ENCODE measurements around the gene CPXM1. TPM values are rescaled to one million over a fixed set of nuclear protein-coding genes. Genes with fewer than 3 reads are reported as not detected.

Gene CPXM1
- total and polyA plus RNA-seq, 9 of the 15 experiments (the other 6 are each of a cell fraction or from before 2014, with no cell fraction given): 0.04 to 1.1 (median 0.37) TPM; not detected in 2

- no peak for TF ChIP-seq ZNF175 (CRISPR knock-in tag; IDR thresholded peaks at IDR 0.05; ENCODE audit: low read depth)
- no peak for TF ChIP-seq XRCC5 (IDR thresholded peaks at IDR 0.05; ENCODE audit: low read depth, low read length)
- TF ChIP-seq MYC (IDR thresholded peaks at IDR 0.05; ENCODE audit: low read depth, low read length): peak; percentile 45; the same call in 1 of the 2 replicates
- TF ChIP-seq MYC (CRISPR knock-in tag; IDR thresholded peaks at IDR 0.05; ENCODE audit: borderline replicate concordance, low read depth): no peak
Observed at GRCh38 chr20:2750491-2751251, 49.8 kb downstream of the CPXM1 start (continued).

DNA sequence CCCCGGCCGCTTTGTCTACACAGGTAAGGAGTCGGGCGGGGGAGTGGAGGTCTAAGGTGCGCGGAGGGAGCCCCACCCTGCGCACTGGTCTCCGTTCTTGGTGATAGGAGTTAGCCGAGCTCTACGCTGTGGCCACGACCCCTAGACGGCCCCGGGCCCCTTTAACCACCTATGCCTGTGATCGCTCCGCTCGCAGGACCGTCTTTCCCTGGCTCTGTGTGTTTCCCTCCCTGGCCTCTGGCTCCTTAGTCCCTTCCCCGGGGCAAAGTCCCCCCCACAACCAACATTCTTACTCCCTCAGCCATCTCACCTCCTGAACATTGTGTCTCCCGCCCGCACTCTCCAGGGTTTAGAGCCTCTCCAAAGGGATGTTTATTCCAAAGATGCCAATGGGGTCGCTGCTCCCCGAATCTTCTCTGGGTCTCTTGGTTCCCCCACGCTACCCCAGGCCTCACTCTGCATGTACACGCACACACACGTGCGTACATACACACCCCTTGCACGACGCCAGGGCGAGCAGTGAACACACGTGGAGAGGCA, 50.4 kb downstream of the CPXM1 start:
- BruUV-seq (replicated peaks): no TSS peak
- in situ Hi-C loops (cut with MboI) (loop anchor here (10.0 kb wide), 1 partner anchor 245 kb away; no protein-coding TSS in a partner anchor), intact Hi-C loops (cut with micrococcal nuclease) (no loop called here)
- Histone ChIP-seq H3K27ac (ENCODE audit: extremely low read depth, low read depth, low read length) (no peak overlapping the region), H2AFZ (ENCODE audit: low read depth, low read length) (no peak overlapping the region), H3K79me2 (ENCODE audit: control insufficient read depth, insufficient read depth, low read length) (no peaks in the 10 kb centered on the region), H3K36me3 (ENCODE audit: control insufficient read depth, insufficient read depth, low read length) (no peaks in the 10 kb centered on the region), H3K9ac (ENCODE audit: insufficient read depth in 1 of 2, low read depth in 2 of 2, low read length in 2 of 2) (peak overlapping the region in 1 of 2 experiments; percentile 58; a peak in 1 of 4 replicates), H3K27me3 (ENCODE audit: control insufficient read depth in 2 of 2, insufficient read depth in 2 of 2, low read length in 2 of 2) (peaks cover 0 to 43% of the 10 kb centered on the region in 2 experiments; a peak in 2 of 5 replicates), H3K4me3 (no peak overlapping the region), H3K4me1 (replicated peaks in 1 of 2; ENCODE audit: control insufficient read depth in 2 of 2, insufficient read depth in 2 of 2, low read length in 2 of 2) (peaks cover 2 to 39% of the 10 kb centered on the region in 2 experiments; a peak in 4 of 5 replicates), H3K9me1 (ENCODE audit: control insufficient read depth, insufficient read depth, low read length) (no peaks in the 10 kb centered on the region), H3K9me3 (replicated peaks; ENCODE audit: control insufficient read depth, insufficient read depth, low read depth, low read length) (no peaks in the 10 kb centered on the region), H3K4me2 (ENCODE audit: insufficient read depth, low read length) (no peak overlapping the region), H4K20me1 (replicated peaks; ENCODE audit: control insufficient read depth, insufficient read depth, low read length) (no peaks in the 10 kb centered on the region)
- 57% methylated on average over 8 of the region's 30 CpGs for WGBS (ENCODE audit: insufficient coverage, low coverage, missing lambda C conversion rate)
- DNase-seq (ENCODE audit: extremely low read depth in 1 of 4, low spot score in 3 of 4) (no peak), FAIRE-seq (no peak), ATAC-seq (no peak)
- CTCF ChIA-PET (ENCODE audit: low intra/inter-chr PET ratio): interaction anchor here (0.6 kb wide), 1 partner anchor 37 kb away, joined by 3 read pairs; no protein-coding TSS in a partner anchor
- POLR2A ChIA-PET: interaction anchor here (0.6 kb wide), 1 partner anchor 11 kb away, joined by 3 read pairs; no protein-coding TSS in a partner anchor
- TF ChIP-seq ATF7 (IDR thresholded peaks at IDR 0.05): no peak
- TF ChIP-seq PREB (CRISPR knock-in tag; IDR thresholded peaks at IDR 0.05): no peak
- no peak for TF ChIP-seq CREB3 (tag; conservative IDR thresholded peaks at IDR 0.05; ENCODE audit: low read depth)
- TF ChIP-seq CSDE1 (IDR thresholded peaks at IDR 0.05): no peak
- TF ChIP-seq TEAD4 (IDR thresholded peaks at IDR 0.05; ENCODE audit: low read length): no peak
- no peak for TF ChIP-seq TEAD4 (CRISPR knock-in tag; IDR thresholded peaks at IDR 0.05; ENCODE audit: borderline replicate concordance)
- no peak for TF ChIP-seq POLR3A (IDR thresholded peaks at IDR 0.05; ENCODE audit: borderline replicate concordance, extremely low read depth, insufficient read depth, insufficient read length)
- TF ChIP-seq LARP7 (IDR thresholded peaks at IDR 0.05): no peak
- no peak for TF ChIP-seq HDAC8 (tag; IDR thresholded peaks at IDR 0.05)
- TF ChIP-seq MTF1 (CRISPR knock-in tag; IDR thresholded peaks at IDR 0.05; ENCODE audit: borderline replicate concordance): no peak
- TF ChIP-seq IRF2 (CRISPR knock-in tag; IDR thresholded peaks at IDR 0.05): no peak
- no peak for TF ChIP-seq DNMT1 (IDR thresholded peaks at IDR 0.05)
- TF ChIP-seq BCL6 (CRISPR knock-in tag; IDR thresholded peaks at IDR 0.05): no peak
- no peak for TF ChIP-seq TOE1 (IDR thresholded peaks at IDR 0.05; ENCODE audit: borderline replicate concordance)
- TF ChIP-seq TOE1 (CRISPR knock-in tag; IDR thresholded peaks at IDR 0.05; ENCODE audit: borderline replicate concordance, low read depth): no peak
- TF ChIP-seq PYGO2 (tag; IDR thresholded peaks at IDR 0.05): no peak

All from K562 (cell line).